NCI-H1105 (cell line): Measurements from ENCODE around the gene RHOXF1.
"Not testable (repeated sequence)": the region's sequence is repeated elsewhere in the genome, so short reads cannot be mapped to it uniquely, and the experiment has no call there.

ENCODE experiments used
- DNase-seq: peaks from one replicate; lab custom pipeline; 2025; lab: John Stamatoyannopoulos, UW

Gene RHOXF1

GRCh38 chrX:120085553-120086185, 30.0 kb downstream of the RHOXF1 start:
- DNase-seq = not testable (repeated sequence)

GRCh38 chrX:120077590-120077989, 38.1 kb downstream of the RHOXF1 start, which contains the start of gene RHOXF2B:
Gene RHOXF2B (minus strand): TSS chrX:120077690. CDS start chrX:120077552, 138 bp downstream.
- DNase-seq = not testable (repeated sequence)

GRCh38 chrX:120066169-120066568, 49.5 kb downstream of the RHOXF1 start:
- DNase-seq = not testable (repeated sequence)
